IMR-90 (cell line): ENCODE results near the gene FUT2. TPM values are rescaled to one million over a fixed set of nuclear protein-coding genes. Genes with fewer than 3 reads are reported as not detected.

ENCODE experiments used
- ATAC-seq: fragments of 200-7000 bp; cut with Tn5 transposase; 2 replicates; pipeline ENCODE4 v1.9.1; 2020; ENCODE audit warnings: low read depth, mild to moderate bottlenecking, moderate library complexity
- BruUV-seq: library from RNA; stranded (reverse); fragments of 400-500 nt; replicated peaks from 2 replicates; lab custom pipeline; 2021; lab: Mats Ljungman, UMichigan
- CTCF ChIA-PET: fragments of 300-600 bp; formaldehyde crosslinking; extraction: SDS; loops from one replicate; lab custom pipeline; 2021; ENCODE audit warnings: antibody characterized with exemption; lab: Yijun Ruan, JAX
- POLR2A ChIA-PET: fragments of 300-600 bp; sonication (Branson Sonifier 250); formaldehyde crosslinking; loops from one replicate; lab custom pipeline; 2022; ENCODE audit warnings: antibody characterized with exemption; ENCODE audit not compliant: unreplicated experiment; lab: Charles Lee
- DNase-seq: peaks from one replicate; pipeline ENCODE4 v3.0.0; 2013
- H2AFZ ChIP-seq: replicated peaks from 2 replicates; pipeline ENCODE3; 2013; ENCODE audit warnings: low read length, mild to moderate bottlenecking; ENCODE audit not compliant: poor library complexity
- H2AK5ac ChIP-seq: 2 replicates; pipeline ENCODE4 v1.6.1; 2013; ENCODE audit warnings: low read depth, low read length, inconsistent platforms
- H2AK9ac ChIP-seq: replicated peaks from 2 replicates; pipeline ENCODE3; 2013; ENCODE audit warnings: mild to moderate bottlenecking, low read depth, low read length, moderate library complexity; ENCODE audit not compliant: poor library complexity
- H2BK120ac ChIP-seq: 2 replicates; pipeline ENCODE4 v1.6.1; 2013; ENCODE audit warnings: low read depth, low read length, inconsistent platforms
- H2BK15ac ChIP-seq: 3 replicates; pipeline ENCODE4 v1.6.1; 2013; ENCODE audit warnings: low read depth, low read length, inconsistent platforms
- H2BK20ac ChIP-seq: 2 replicates; pipeline ENCODE4 v1.6.1; 2013; ENCODE audit warnings: low read depth, mild to moderate bottlenecking, inconsistent platforms, low read length, moderate library complexity
- H2BK5ac ChIP-seq: 2 replicates; pipeline ENCODE4 v1.6.1; 2013; ENCODE audit warnings: mild to moderate bottlenecking, low read depth, low read length, inconsistent platforms; ENCODE audit not compliant: poor library complexity, severe bottlenecking
- H3K14ac ChIP-seq: replicated peaks from 2 replicates; pipeline ENCODE4 v1.6.1; 2013; ENCODE audit warnings: low read depth, low read length, inconsistent platforms
- H3K18ac ChIP-seq: 2 replicates; pipeline ENCODE4 v1.6.1; 2013; ENCODE audit warnings: low read depth, low read length, control low read depth
- H3K23ac ChIP-seq: 2 replicates; pipeline ENCODE4 v1.6.1; 2013; ENCODE audit warnings: low read depth, low read length, inconsistent platforms
- H3K27ac ChIP-seq: 2 replicates; pipeline ENCODE4 v1.5.1; 2013; ENCODE audit warnings: mild to moderate bottlenecking, control low read depth, low read length; ENCODE audit not compliant: insufficient read depth
- H3K27me3 ChIP-seq: 2 replicates; pipeline ENCODE4 v1.6.1; 2013; ENCODE audit warnings: low read length; ENCODE audit not compliant: control insufficient read depth, insufficient read depth
- H3K36me3 ChIP-seq: 2 replicates; pipeline ENCODE4 v1.6.1; 2013; ENCODE audit warnings: low read length, mixed read lengths; ENCODE audit not compliant: control insufficient read depth, insufficient read depth
- H3K4ac ChIP-seq: 2 replicates; pipeline ENCODE4 v1.6.1; 2013; ENCODE audit warnings: low read depth, low read length, inconsistent platforms
- H3K4me1 ChIP-seq: 2 replicates; pipeline ENCODE4 v1.6.1; 2013; ENCODE audit warnings: low read length, mixed read lengths; ENCODE audit not compliant: control insufficient read depth, insufficient read depth
- H3K4me2 ChIP-seq: 2 replicates; pipeline ENCODE4 v1.6.1; 2013; ENCODE audit warnings: low read depth, mild to moderate bottlenecking, control low read depth, low read length, moderate library complexity
- H3K4me3 ChIP-seq: 2 replicates; pipeline ENCODE4 v1.5.1; 2013; ENCODE audit warnings: low read depth, mild to moderate bottlenecking, control low read depth, low read length, moderate library complexity; ENCODE audit not compliant: insufficient read depth
- H3K56ac ChIP-seq: 2 replicates; pipeline ENCODE4 v1.6.1; 2013; ENCODE audit warnings: low read length, inconsistent platforms; ENCODE audit not compliant: insufficient read depth; ENCODE audit errors: extremely low read depth
- H3K79me1 ChIP-seq, 2 experiments: 2 replicates each; pipeline ENCODE4 v1.6.1; 2013; ENCODE audit warnings: low read length in 2 of 2, inconsistent platforms in 1 of 2, low read depth in 1 of 2
- H3K9ac ChIP-seq: 2 replicates; pipeline ENCODE4 v1.6.1; 2013; ENCODE audit warnings: low read depth, low read length, control low read depth
- H3K9me1 ChIP-seq: 2 replicates; pipeline ENCODE4 v1.6.1; 2013; ENCODE audit warnings: low read length, inconsistent platforms; ENCODE audit not compliant: insufficient read depth
- H3K9me3 ChIP-seq: 2 replicates; pipeline ENCODE4 v1.6.1; 2013; ENCODE audit warnings: low read length; ENCODE audit not compliant: control insufficient read depth, insufficient read depth
- H4K20me1 ChIP-seq: 2 replicates; pipeline ENCODE4 v1.6.1; 2013; ENCODE audit warnings: low read length, inconsistent platforms; ENCODE audit not compliant: insufficient read depth
- H4K5ac ChIP-seq: 2 replicates; pipeline ENCODE4 v1.6.1; 2013; ENCODE audit warnings: mild to moderate bottlenecking, low read depth, low read length, control low read depth
- H4K8ac ChIP-seq, 2 experiments: 2 replicates each; pipeline ENCODE4 v1.6.1; 2013; ENCODE audit warnings: low read depth in 2 of 2, low read length in 2 of 2, control low read depth in 1 of 2, inconsistent platforms in 1 of 2
- H4K91ac ChIP-seq: 2 replicates; pipeline ENCODE4 v1.6.1; 2013; ENCODE audit warnings: low read depth, low read length, inconsistent platforms; ENCODE audit not compliant: insufficient read depth
- BHLHE40 ChIP-seq: fragments of 150-350 bp; IDR thresholded peaks from 2 replicates; pipeline ENCODE4 v1.6.1; 2016; ENCODE audit warnings: mild to moderate bottlenecking, low read depth, low read length
- CEBPB ChIP-seq: IDR thresholded peaks from 2 replicates; pipeline ENCODE4 v1.6.1; 2012; ENCODE audit warnings: low read depth, low read length, improper control_type of control experiment
- CHD1 ChIP-seq: IDR thresholded peaks from 2 replicates; pipeline ENCODE4 v1.6.1; 2012; ENCODE audit warnings: low read depth, low read length, improper control_type of control experiment
- CTCF ChIP-seq: conservative IDR thresholded peaks from 2 replicates; pipeline ENCODE4 v1.5.1; 2012; ENCODE audit warnings: mild to moderate bottlenecking, low read depth, low read length, improper control_type of control experiment
- ELK1 ChIP-seq: fragments of 150-350 bp; IDR thresholded peaks from 2 replicates; pipeline ENCODE4 v1.6.1; 2016; ENCODE audit warnings: low read depth, mild to moderate bottlenecking, low read length, moderate library complexity, borderline replicate concordance
- FOS ChIP-seq: fragments of 150-350 bp; IDR thresholded peaks from 2 replicates; pipeline ENCODE4 v1.6.1; 2016; ENCODE audit warnings: low read depth, low read length
- MAFK ChIP-seq: IDR thresholded peaks from 2 replicates; pipeline ENCODE4 v1.6.1; 2012; ENCODE audit warnings: low read depth, low read length, improper control_type of control experiment
- MAZ ChIP-seq: IDR thresholded peaks from 2 replicates; pipeline ENCODE4 v1.6.1; 2012; ENCODE audit warnings: low read depth, mild to moderate bottlenecking, low read length, improper control_type of control experiment, moderate library complexity, borderline replicate concordance
- MXI1 ChIP-seq: IDR thresholded peaks from 2 replicates; pipeline ENCODE4 v1.6.1; 2012; ENCODE audit warnings: low read depth, mild to moderate bottlenecking, low read length, moderate library complexity, borderline replicate concordance
- POLR2A ChIP-seq: IDR thresholded peaks from 2 replicates; pipeline ENCODE4 v1.6.1; 2012; ENCODE audit warnings: mild to moderate bottlenecking, low read depth, low read length
- RAD21 ChIP-seq: IDR thresholded peaks from 2 replicates; pipeline ENCODE4 v1.6.1; 2012; ENCODE audit warnings: low read length, improper control_type of control experiment
- RCOR1 ChIP-seq: IDR thresholded peaks from 2 replicates; pipeline ENCODE4 v1.6.1; 2012; ENCODE audit warnings: mild to moderate bottlenecking, low read length, improper control_type of control experiment; ENCODE audit not compliant: insufficient replicate concordance
- RFX5 ChIP-seq: IDR thresholded peaks from 2 replicates; pipeline ENCODE4 v1.8.0; 2012; ENCODE audit warnings: low read depth, mild to moderate bottlenecking, low read length, moderate library complexity
- SMC3 ChIP-seq: fragments of 150-350 bp; IDR thresholded peaks from 2 replicates; pipeline ENCODE4 v1.6.1; 2016; ENCODE audit warnings: low read depth, mild to moderate bottlenecking, antibody characterized with exemption, low read length, moderate library complexity
- USF2 ChIP-seq: fragments of 150-350 bp; IDR thresholded peaks from 2 replicates; pipeline ENCODE4 v1.6.1; 2017; ENCODE audit warnings: mild to moderate bottlenecking, antibody characterized with exemption, low read length, low read depth
- WGBS, 2 experiments: methylation state at CpG; one replicate each; pipeline versions ENCODE4 v1.1.5 to v1.1.7; 2013; ENCODE audit warnings: missing lambda C conversion rate in 2 of 2; ENCODE audit not compliant: insufficient read length in 1 of 2; ENCODE audit errors: extremely low coverage in 2 of 2; 5-methylcytosine and 5-hydroxymethylcytosine counted together
- dilution Hi-C: fragments of 300-500 bp; cut with HindIII; formaldehyde crosslinking; loops from one replicate; pipeline ENCODE4 v1.14.3; 2018; ENCODE audit warnings: low sequenced_read_pairs; ENCODE audit not compliant: unreplicated experiment
- in situ Hi-C: fragments of 300-500 bp; cut with MboI; formaldehyde crosslinking; loops from 3 replicates; pipeline ENCODE4 v1.14.3; 2019; ENCODE audit warnings: low sequenced_read_pairs, inconsistent platforms, mixed read lengths
- intact Hi-C: fragments of 100-400 bp; cut with micrococcal nuclease; formaldehyde crosslinking; loops from 2 replicates; pipeline ENCODE4 v1.10.0; 2022
- polyA plus RNA-seq, 3 experiments: library from polyadenylated mRNA; depleted of rRNA; stranded (reverse); fragments of >200 nt; gene quantifications; 2 replicates each; pipeline ENCODE4 v1.2.3, GENCODE V29; 2012; ENCODE audit warnings: low replicate concordance in 1 of 3
- total RNA-seq: library from RNA; depleted of rRNA; stranded (reverse); fragments of >200 nt; gene quantifications from 2 replicates; pipeline ENCODE4 v1.2.3, GENCODE V29; 2012

The FUT2 gene
- total and polyA plus RNA-seq, 2 of the 4 experiments (the other 2 are of a cell fraction): not detected

- no peaks in the 10 kb centered on the region for H3K9me3 ChIP-seq
- H3K9ac ChIP-seq: no peak overlapping the region
- H3K4me1 ChIP-seq: peaks cover 5% of the 10 kb centered on the region
- no peak overlapping the region for H2BK120ac ChIP-seq
- BruUV-seq: no TSS peak
- H3K27me3 ChIP-seq: peaks cover 19% of the 10 kb centered on the region
- no peak overlapping the region for H3K56ac ChIP-seq
- H3K4me3 ChIP-seq: no peak overlapping the region
- no peak overlapping the region for H2BK20ac ChIP-seq
- no peaks in the 10 kb centered on the region for H3K79me1 ChIP-seq
- ChIA-PET CTCF (no interaction called here), POLR2A (no interaction called here)
- H3K27ac ChIP-seq: no peak overlapping the region
- ATAC-seq: no peak
- no peak overlapping the region for H3K23ac ChIP-seq
- intact Hi-C loops (no loop called here), dilution Hi-C loops (no loop called here), in situ Hi-C loops (no loop called here)
- no peak overlapping the region for H2AK5ac ChIP-seq
- H3K18ac ChIP-seq: no peak overlapping the region
- no peak overlapping the region for H2BK15ac ChIP-seq
- no peak overlapping the region for H2BK5ac ChIP-seq
- DNase-seq: no peak
- no peak overlapping the region for H3K4ac ChIP-seq
- no peaks in the 10 kb centered on the region for H3K36me3 ChIP-seq
- no peak overlapping the region for H4K5ac ChIP-seq
- H4K8ac ChIP-seq: no peak overlapping the region; a peak in 1 of 4 replicates
- H3K9me1 ChIP-seq: peaks cover 3% of the 10 kb centered on the region
- H2AK9ac ChIP-seq: no peak overlapping the region
- 33% methylated on average over 23 of the region's 35 CpGs; no CpG with 5 or more reads in 1 of the 2 experiments for WGBS, 2 experiments
- H3K14ac ChIP-seq: no peak overlapping the region
- peak overlapping the region; percentile 56 for H2AFZ ChIP-seq
- no peak overlapping the region for H4K91ac ChIP-seq
- no peaks in the 10 kb centered on the region for H4K20me1 ChIP-seq
- no peak overlapping the region for H3K4me2 ChIP-seq
- no peak for TF ChIP-seq CTCF
- TF ChIP-seq RFX5: no peak
- no peak for TF ChIP-seq SMC3
- TF ChIP-seq POLR2A: no peak
- no peak for TF ChIP-seq RAD21
- no peak for TF ChIP-seq MAFK
- TF ChIP-seq MAZ: no peak
- no peak for TF ChIP-seq CEBPB
- no peak for TF ChIP-seq MXI1
- TF ChIP-seq CHD1: no peak
- no peak for TF ChIP-seq FOS
- no peak for TF ChIP-seq RCOR1
- no peak for TF ChIP-seq ELK1
- TF ChIP-seq USF2: no peak
- no peak for TF ChIP-seq BHLHE40
Measured at GRCh38 chr19:48741129-48741999, 45.6 kb downstream of the FUT2 start.
